Mucosa of gallbladder (tissue), 1 donor: ENCODE measurements around the gene PDILT. TPM values are rescaled to one million over a fixed set of nuclear protein-coding genes. Genes with fewer than 3 reads are reported as not detected.
"Not testable (repeated sequence)": the region's sequence is repeated elsewhere in the genome, so short reads cannot be mapped to it uniquely, and the experiment has no call there.

Experiments used
- DNase-seq: peaks from one replicate; pipeline ENCODE4 v3.0.0-alpha.2; 2020; ENCODE audit warnings: low spot score
- total RNA-seq: library from RNA; stranded (reverse); gene quantifications from one replicate; pipeline ENCODE4 v1.2.1, GENCODE V29; 2021
- donor health status: DM: no; HTN: no; CAD: no.

The PDILT gene
- total RNA-seq = not detected

- no peak for DNase-seq
These were observed at the start of gene PDILT for GRCh38 chr16:20404637-20405036. TSS of gene PDILT (minus strand) at chr16:20404737. CDS start at chr16:20399300, 5,437 bp downstream.

- not testable (repeated sequence) for DNase-seq
These were observed 49.1 kb upstream of the PDILT start for GRCh38 chr16:20453633-20454032.

GRCh38 chr16:20451364-20451763, 46.8 kb upstream of the PDILT start, which contains the start of gene ACSM2A:
TSS of gene ACSM2A (plus strand) at chr16:20451521. CDS start at chr16:20460115, 8,594 bp downstream.
- not testable (repeated sequence) for DNase-seq

GRCh38 chr16:20446652-20447393, 42.3 kb upstream of the PDILT start:
- not testable (repeated sequence) for DNase-seq

GRCh38 chr16:20441859-20442258, 37.3 kb upstream of the PDILT start:
- not testable (repeated sequence) for DNase-seq

- DNase-seq = no peak
These were observed 36.7 kb upstream of the PDILT start for GRCh38 chr16:20441191-20441590.

GRCh38 chr16:20440731-20441130, 36.2 kb upstream of the PDILT start:
- DNase-seq = not testable (repeated sequence)

- DNase-seq = peak; percentile 14
These were observed 35.3 kb upstream of the PDILT start for GRCh38 chr16:20439820-20440231.

GRCh38 chr16:20438950-20439349, 34.4 kb upstream of the PDILT start:
- DNase-seq = not testable (repeated sequence)

- no peak for DNase-seq
These were observed 26.4 kb upstream of the PDILT start for GRCh38 chr16:20430948-20431347.

GRCh38 chr16:20430480-20430879, 25.9 kb upstream of the PDILT start:
- not testable (repeated sequence) for DNase-seq

- DNase-seq = not testable (repeated sequence)
These were observed 25.0 kb upstream of the PDILT start for GRCh38 chr16:20429499-20429898.

GRCh38 chr16:20427401-20427797, 22.9 kb upstream of the PDILT start:
- not testable (repeated sequence) for DNase-seq

GRCh38 chr16:20424129-20424866, 19.8 kb upstream of the PDILT start:
- no peak for DNase-seq

- not testable (repeated sequence) for DNase-seq
These were observed 19.2 kb upstream of the PDILT start for GRCh38 chr16:20423772-20424128.

GRCh38 chr16:20421748-20422147, 17.2 kb upstream of the PDILT start:
- DNase-seq = not testable (repeated sequence)

- DNase-seq = not testable (repeated sequence)
These were observed 14.6 kb upstream of the PDILT start for GRCh38 chr16:20419093-20419492.

GRCh38 chr16:20415541-20415940, 11.0 kb upstream of the PDILT start:
- DNase-seq = no peak

GRCh38 chr16:20411055-20411454, 6.5 kb upstream of the PDILT start:
- DNase-seq = no peak

GRCh38 chr16:20410121-20410723, 5.7 kb upstream of the PDILT start:
- DNase-seq = no peak

GRCh38 chr16:20409398-20410120, 5.0 kb upstream of the PDILT start, which contains the start of gene ACSM5:
TSS of gene ACSM5 (plus strand) at chr16:20409534. CDS start at chr16:20411485, 1,951 bp downstream.
- peak; percentile 49 for DNase-seq

- no peak for DNase-seq
These were observed 1.9 kb downstream of the PDILT start for GRCh38 chr16:20402651-20403050.
